ENCODE data around the gene TBC1D20. TPM values are rescaled to one million over a fixed set of nuclear protein-coding genes. Genes with fewer than 3 reads are reported as not detected.
"Not testable (repeated sequence)": the region's sequence is repeated elsewhere in the genome, so short reads cannot be mapped to it uniquely, and the experiment has no call there.

The TBC1D20 gene
- 10 to 100 TPM; 34.9 to 47.7 (median 41.7) TPM for total RNA-seq

GRCh38 chr20:462199-462991 lies at the start of gene TBC1D20:
TSS of gene TBC1D20 (minus strand) at chr20:462533. CDS start at chr20:462405, 128 bp downstream.
- Histone ChIP-seq H3K9me3 (no peaks in the 10 kb centered on the region), H3K4me1 (peaks cover 33 to 49% (median 41%) of the 10 kb centered on the region in 4 donors), H3K27ac (replicated peaks in 1 of 4) (peak within 1 kb of the TSS; percentile 89 to 98 (median 96)), H3K27me3 (no peaks in the 10 kb centered on the region), H3K36me3 (no peaks in the 10 kb centered on the region), H3K4me3 (peak within 1 kb of the TSS; percentile 68 to 86 (median 76))
- WGBS, result 2% methylated on average over 13 of the region's 80 CpGs
- DNase-seq (ENCODE audit: extremely low spot score), result no peak
- no peak for TF ChIP-seq POLR2A (IDR thresholded peaks at IDR 0.05; ENCODE audit: low read depth)
- TF ChIP-seq POLR2AphosphoS5 (IDR thresholded peaks at IDR 0.05), result peak; percentile 72 to 74
- TF ChIP-seq CTCF (IDR thresholded peaks at IDR 0.05), result peak in 2 of 3 experiments; percentile 9 to 17
- intact Hi-C loops (cut with DNase I), result loop anchor here (2.0 to 5.0 kb wide), 2 partner anchors 55 to 114 kb away; partner anchors contain the start of gene RBCK1

GRCh38 chr20:510328-511057 lies 48.2 kb upstream of the TBC1D20 start:
- WGBS, result 89% methylated on average over 9 of the region's 9 CpGs
- H3K27me3 ChIP-seq; H3K27ac ChIP-seq (replicated peaks in 1 of 4); H3K9me3 ChIP-seq; H3K4me3 ChIP-seq; DNase-seq (ENCODE audit: extremely low spot score); intact Hi-C loops (cut with DNase I): not testable (repeated sequence)
- peaks cover 24 to 43% (median 33%) of the 10 kb centered on the region in 4 donors for H3K4me1 ChIP-seq
- H3K36me3 ChIP-seq, result peaks cover 6 to 25% (median 12%) of the 10 kb centered on the region in 4 donors

GRCh38 chr20:508364-508787 lies 46.0 kb upstream of the TBC1D20 start:
- H3K4me3 ChIP-seq; intact Hi-C loops (cut with DNase I); H3K27ac ChIP-seq (replicated peaks in 1 of 4); DNase-seq (ENCODE audit: extremely low spot score); H3K27me3 ChIP-seq; H3K9me3 ChIP-seq: not testable (repeated sequence)
- Histone ChIP-seq H3K36me3 (peaks cover 20 to 46% (median 27%) of the 10 kb centered on the region in 4 donors), H3K4me1 (peaks cover 17 to 37% (median 29%) of the 10 kb centered on the region in 4 donors)
- 31% methylated on average over 6 of the region's 6 CpGs for WGBS

GRCh38 chr20:507761-508332 lies 45.5 kb upstream of the TBC1D20 start:
- peaks cover 25 to 52% (median 32%) of the 10 kb centered on the region in 4 donors for H3K36me3 ChIP-seq

More at GRCh38 chr20:507761-508332, 45.5 kb upstream of the TBC1D20 start:
- no peak for TF ChIP-seq POLR2AphosphoS5 (IDR thresholded peaks at IDR 0.05)
- no peak for TF ChIP-seq CTCF (IDR thresholded peaks at IDR 0.05)
- TF ChIP-seq POLR2A (IDR thresholded peaks at IDR 0.05; ENCODE audit: low read depth), result no peak
- TF ChIP-seq EP300 (IDR thresholded peaks at IDR 0.05), result no peak
- intact Hi-C loops (cut with DNase I), result no loop called here
- Histone ChIP-seq H3K9me3 (no peaks in the 10 kb centered on the region), H3K27ac (replicated peaks in 1 of 4) (no peak overlapping the region), H3K4me3 (no peak overlapping the region), H3K4me1 (peaks cover 17 to 32% (median 24%) of the 10 kb centered on the region in 4 donors), H3K27me3 (no peaks in the 10 kb centered on the region)
- 80% methylated on average over 7 of the region's 7 CpGs for WGBS
- no peak for DNase-seq (ENCODE audit: extremely low spot score)
